HepG2 (cell line): ENCODE data around the gene TBC1D25.

Experiments
- CTCF ChIP-seq: sonication (generic); formaldehyde crosslinking; IDR thresholded peaks from 2 replicates; pipeline ENCODE4 v1.5.0; 2020; ENCODE audit warnings: mild to moderate bottlenecking, missing genetic modification reagents, moderate library complexity
- EZH2 ChIP-seq: conservative IDR thresholded peaks from 2 replicates; pipeline ENCODE4 v1.6.1; 2012; ENCODE audit warnings: mild to moderate bottlenecking, low read depth, low read length, moderate library complexity
- HDAC2 ChIP-seq: sonication (generic); formaldehyde crosslinking; IDR thresholded peaks from 2 replicates; pipeline ENCODE4 v1.4.0; 2020; ENCODE audit warnings: missing genetic modification reagents
- KLF6 ChIP-seq: IDR thresholded peaks from 2 replicates; pipeline ENCODE4 v1.8.0; 2016; ENCODE audit warnings: missing biosample characterization, missing genetic modification reagents
- PHF8 ChIP-seq: sonication (generic); formaldehyde crosslinking; IDR thresholded peaks from 2 replicates; pipeline ENCODE4 v1.5.0; 2020; ENCODE audit warnings: missing genetic modification reagents
- POLR2A ChIP-seq, 2 experiments: IDR thresholded peaks; 2 replicates each; pipeline ENCODE4 v1.6.1; 2011; ENCODE audit warnings: low read depth in 2 of 2, low read length in 2 of 2, mild to moderate bottlenecking in 1 of 2, moderate library complexity in 1 of 2; ENCODE audit not compliant: insufficient read depth in 1 of 2
- POLR2AphosphoS2 ChIP-seq: IDR thresholded peaks from 2 replicates; pipeline ENCODE4 v1.6.1; 2011; ENCODE audit warnings: low read depth, low read length, improper control_type of control experiment
- RAD21 ChIP-seq: fragments of 450-650 bp; formaldehyde crosslinking; IDR thresholded peaks from 2 replicates; pipeline ENCODE4 v1.5.0; 2020; ENCODE audit warnings: mild to moderate bottlenecking
- SP1 ChIP-seq, 2 experiments: fragments of 450-650 bp in 1 of 2; sonication (generic) in 1 of 2; formaldehyde crosslinking in 1 of 2; IDR thresholded peaks; 2 replicates each; pipeline versions ENCODE4 v1.4.0 to v1.6.1; 2016 to 2020; ENCODE audit warnings: missing genetic modification reagents in 1 of 2
- TAF1 ChIP-seq: sonication (generic); formaldehyde crosslinking; IDR thresholded peaks from 2 replicates; pipeline ENCODE4 v1.4.0; 2020; ENCODE audit warnings: missing genetic modification reagents
- ZBTB38 ChIP-seq: sonication (generic); formaldehyde crosslinking; IDR thresholded peaks from 2 replicates; pipeline ENCODE4 v1.5.1; 2020; ENCODE audit warnings: mild to moderate bottlenecking, missing genetic modification reagents
- ZNF776 ChIP-seq: sonication (generic); formaldehyde crosslinking; IDR thresholded peaks from 2 replicates; pipeline ENCODE4 v1.4.0; 2020; ENCODE audit warnings: mild to moderate bottlenecking, missing genetic modification reagents

GRCh38 chrX:48579259-48579658 lies 39.7 kb downstream of the TBC1D25 start:
- TF ChIP-seq SP1 (IDR thresholded peaks at IDR 0.05), result no peak
- TF ChIP-seq SP1 (CRISPR knock-in tag; IDR thresholded peaks at IDR 0.05), result no peak
- peak in 1 of 2 experiments; percentile 56; a peak in 2 of 4 replicates for TF ChIP-seq POLR2A (IDR thresholded peaks at IDR 0.05; ENCODE audit: insufficient read depth in 1 of 2, low read depth in 2 of 2, low read length in 2 of 2)
- no peak for TF ChIP-seq KLF6 (CRISPR knock-in tag)
- no peak for TF ChIP-seq POLR2AphosphoS2
- no peak for TF ChIP-seq CTCF (CRISPR knock-in tag)
- no peak for TF ChIP-seq ZNF776
- no peak for TF ChIP-seq TAF1 (CRISPR knock-in tag)
- TF ChIP-seq HDAC2 (CRISPR knock-in tag), result no peak
- TF ChIP-seq ZBTB38 (CRISPR knock-in tag), result no peak
- TF ChIP-seq EZH2, result no peak
- no peak for TF ChIP-seq PHF8 (CRISPR knock-in tag)
- no peak for TF ChIP-seq RAD21
